ENCODE results near the gene LKAAEAR1.
"Not testable (repeated sequence)": the region's sequence is repeated elsewhere in the genome, so short reads cannot be mapped to it uniquely, and the experiment has no call there.

LKAAEAR1 gene, protein sequence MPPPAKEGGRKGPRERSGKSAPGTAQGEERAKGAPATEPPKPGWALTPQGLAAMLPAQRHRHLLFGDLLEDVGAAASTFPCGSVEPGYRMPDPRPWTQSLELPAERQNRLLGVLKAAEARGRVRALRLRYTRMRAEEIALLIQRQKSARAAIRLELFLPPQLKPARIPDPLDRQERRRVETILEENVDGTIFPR

DNA sequence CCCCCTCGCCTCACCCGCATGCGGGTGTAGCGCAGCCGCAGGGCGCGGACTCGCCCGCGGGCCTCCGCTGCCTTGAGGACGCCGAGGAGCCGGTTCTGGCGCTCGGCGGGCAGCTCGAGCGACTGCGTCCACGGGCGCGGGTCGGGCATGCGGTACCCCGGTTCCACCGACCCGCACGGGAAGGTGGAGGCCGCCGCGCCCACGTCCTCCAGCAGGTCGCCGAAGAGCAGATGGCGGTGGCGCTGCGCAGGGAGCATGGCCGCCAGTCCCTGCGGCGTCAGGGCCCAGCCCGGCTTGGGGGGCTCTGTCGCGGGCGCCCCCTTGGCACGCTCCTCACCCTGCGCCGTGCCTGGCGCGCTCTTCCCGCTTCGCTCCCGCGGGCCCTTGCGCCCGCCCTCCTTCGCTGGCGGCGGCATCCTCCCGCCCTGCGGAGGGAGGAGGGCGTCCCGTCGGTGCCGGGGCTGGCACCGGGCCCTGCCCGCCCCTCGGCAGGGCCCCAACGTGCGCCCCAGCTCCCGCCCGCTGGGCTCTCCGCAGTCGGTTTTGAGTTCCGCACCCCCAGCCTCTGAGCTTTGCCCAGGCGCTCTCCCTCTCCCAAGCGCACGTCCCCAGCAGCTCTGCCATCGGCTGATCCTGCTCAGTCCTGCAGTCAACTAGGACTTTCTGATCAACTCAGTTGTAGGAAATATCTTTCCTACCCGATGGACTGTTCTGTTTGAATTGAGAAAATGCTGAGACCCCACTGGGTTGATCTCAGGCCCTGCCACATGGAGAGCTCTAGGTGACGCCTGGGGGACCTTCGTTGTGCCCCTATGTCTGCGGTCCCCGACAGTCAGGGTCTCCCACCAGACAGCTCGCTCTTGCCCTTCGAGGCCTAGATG, at the start of gene LKAAEAR1:
TSS of gene LKAAEAR1 (minus strand) at position 595 of the 881 bp plus-strand sequence. CDS start at position 416, 179 bp downstream.
- no peak for DNase-seq (ENCODE audit: low read depth in 3 of 3)

DNA sequence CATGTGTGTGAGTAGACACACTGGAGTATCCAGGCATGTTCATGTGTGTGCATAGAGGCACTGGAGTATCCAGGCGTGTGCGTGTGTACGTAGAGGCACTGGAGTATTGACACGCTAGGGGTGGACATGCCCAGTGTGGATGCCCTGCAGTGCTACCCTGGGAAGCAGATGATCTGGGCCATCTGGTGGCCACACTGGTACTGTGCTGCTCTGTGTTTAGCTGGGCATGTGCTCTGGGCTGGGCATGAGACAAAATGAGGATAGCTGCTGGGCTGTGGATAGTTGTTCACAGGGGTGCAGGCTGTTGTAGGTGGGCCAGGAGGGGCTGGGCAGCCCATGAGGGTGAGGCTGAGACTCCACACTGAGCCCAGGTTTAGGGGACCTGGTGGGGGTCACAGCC, 47.2 kb upstream of the LKAAEAR1 start:
- no peak for DNase-seq (ENCODE audit: low read depth in 3 of 3)

DNA sequence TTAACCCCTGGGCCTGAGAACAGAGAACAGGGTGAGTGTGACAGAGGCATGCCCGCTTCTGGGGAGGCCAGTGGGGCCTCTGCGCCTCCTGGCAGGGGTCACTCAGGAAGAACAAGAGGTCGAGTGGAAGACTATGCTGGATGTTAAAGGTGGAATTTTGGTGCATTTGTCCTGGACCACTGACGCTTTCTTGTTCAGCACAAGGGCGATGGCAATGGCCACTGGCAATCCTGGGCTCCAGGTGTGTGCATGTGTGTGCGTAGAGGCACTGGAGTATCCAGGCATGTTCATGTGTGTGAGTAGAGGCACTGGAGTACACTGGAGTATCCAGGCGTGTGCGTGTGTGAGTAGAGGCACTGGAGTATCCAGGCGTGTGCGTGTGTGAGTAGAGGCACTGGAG, 46.7 kb upstream of the LKAAEAR1 start:
- no peak for DNase-seq (ENCODE audit: low read depth in 3 of 3)

GRCh38 chr20:64130271-64130670, 46.1 kb upstream of the LKAAEAR1 start:
- DNase-seq (ENCODE audit: low read depth in 3 of 3), result no peak

DNA sequence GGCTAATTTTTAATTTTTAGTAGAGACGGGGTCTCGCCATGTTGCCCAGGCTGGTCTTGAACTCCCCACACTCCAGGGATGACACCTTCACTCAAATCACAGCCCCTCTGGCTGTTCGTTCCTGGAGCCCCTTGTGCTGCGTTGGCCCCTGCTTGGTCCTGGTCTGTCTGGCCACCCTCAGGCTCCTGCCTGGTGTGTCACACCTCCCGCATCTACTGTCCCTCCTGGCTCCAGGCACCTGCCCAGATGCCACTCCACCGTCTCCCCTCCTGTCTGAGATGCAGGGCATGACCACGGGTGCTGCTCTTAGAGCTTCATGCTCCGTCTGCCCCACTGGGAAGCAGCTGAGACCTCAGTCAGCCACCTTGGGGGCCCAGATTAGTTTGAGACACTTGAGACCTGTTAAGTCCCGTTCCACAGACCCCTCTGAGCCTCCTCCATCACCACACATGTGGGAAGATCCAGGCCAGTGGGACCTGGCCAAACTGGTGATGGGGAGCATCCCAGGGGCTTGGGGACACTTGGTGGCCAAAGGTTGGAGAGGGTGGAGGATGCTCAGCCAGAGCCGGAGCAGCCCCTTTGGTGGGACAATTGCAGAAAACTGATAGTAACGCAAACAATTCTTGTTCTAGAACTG, 45.1 kb upstream of the LKAAEAR1 start:
- DNase-seq (ENCODE audit: low read depth in 3 of 3), result no peak

GRCh38 chr20:64123517-64123916, 39.3 kb upstream of the LKAAEAR1 start:
- not testable (repeated sequence) for DNase-seq (ENCODE audit: low read depth in 3 of 3)

DNA sequence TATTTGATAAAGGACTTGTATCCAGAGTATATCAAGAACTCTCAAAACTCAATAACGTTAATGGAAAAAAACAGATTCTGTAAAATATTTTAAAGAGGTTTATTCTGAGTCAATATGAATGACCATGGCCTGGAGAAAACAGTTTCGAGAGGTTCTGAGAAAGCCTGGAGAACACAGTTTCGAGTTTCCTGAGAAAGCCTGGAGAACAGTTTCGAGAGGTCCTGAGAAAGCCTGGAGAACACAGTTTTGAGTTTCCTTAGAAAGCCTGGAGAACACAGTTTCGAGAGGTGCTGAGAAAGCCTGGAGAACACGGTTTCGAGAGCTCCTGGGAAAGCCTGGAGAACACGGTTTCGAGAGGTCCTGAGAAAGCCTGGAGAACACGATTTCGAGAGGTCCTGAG, 38.7 kb upstream of the LKAAEAR1 start:
- DNase-seq (ENCODE audit: low read depth in 3 of 3), result not testable (repeated sequence)

DNA sequence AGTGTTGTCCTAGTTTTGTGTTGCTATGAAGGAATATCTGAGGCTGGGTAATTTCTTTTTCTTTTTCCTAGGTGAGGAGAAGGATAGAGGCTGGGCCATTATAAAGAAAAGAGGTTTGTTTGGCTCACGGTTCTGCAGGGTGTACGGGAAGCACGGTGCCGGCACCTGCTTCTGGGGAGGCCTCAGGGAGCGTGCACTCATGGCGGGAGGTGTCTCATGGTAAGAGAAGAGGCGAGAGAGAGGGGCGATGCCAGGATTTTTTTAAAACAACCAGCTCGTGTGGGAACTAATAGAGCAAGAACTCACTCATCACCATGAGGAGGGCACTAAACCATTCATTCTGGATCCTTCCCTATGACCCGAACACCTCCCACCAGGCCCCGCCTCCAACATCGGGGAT, 37.4 kb upstream of the LKAAEAR1 start:
- no peak for DNase-seq (ENCODE audit: low read depth in 3 of 3)

DNA sequence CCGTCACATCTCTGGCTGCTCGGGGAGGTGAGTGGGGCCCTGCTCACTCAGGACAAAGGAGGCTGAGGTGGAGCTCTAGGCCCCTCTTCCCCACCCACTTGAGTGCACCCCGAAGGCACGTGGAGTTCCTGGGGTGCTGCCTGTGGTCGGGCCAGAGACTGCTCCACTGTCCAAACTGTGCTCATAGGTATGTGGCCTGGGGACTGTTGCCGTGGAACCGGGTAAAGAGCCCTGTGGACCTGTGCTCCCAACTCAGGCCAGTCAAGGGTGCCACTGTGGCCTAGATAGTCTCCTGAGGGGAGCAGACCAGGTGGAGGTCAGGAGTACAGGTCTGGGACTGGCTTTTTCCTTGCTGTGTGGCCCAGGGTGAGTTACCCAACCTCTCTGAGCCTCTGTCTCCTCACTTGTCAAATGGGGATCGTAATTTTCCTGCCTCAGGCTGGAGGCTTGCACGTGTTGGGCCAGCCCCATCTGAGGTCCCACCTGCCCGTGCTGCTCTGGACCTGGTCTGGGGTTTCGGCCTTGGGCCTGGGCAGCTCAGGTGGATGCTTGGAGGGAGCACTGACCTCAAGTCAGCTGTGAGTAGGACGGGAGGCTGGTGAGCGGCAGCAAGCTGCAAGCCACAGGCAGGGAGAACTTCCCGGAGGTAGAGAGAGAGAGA, 35.6 kb upstream of the LKAAEAR1 start:
- DNase-seq (ENCODE audit: low read depth in 3 of 3), result no peak

DNA sequence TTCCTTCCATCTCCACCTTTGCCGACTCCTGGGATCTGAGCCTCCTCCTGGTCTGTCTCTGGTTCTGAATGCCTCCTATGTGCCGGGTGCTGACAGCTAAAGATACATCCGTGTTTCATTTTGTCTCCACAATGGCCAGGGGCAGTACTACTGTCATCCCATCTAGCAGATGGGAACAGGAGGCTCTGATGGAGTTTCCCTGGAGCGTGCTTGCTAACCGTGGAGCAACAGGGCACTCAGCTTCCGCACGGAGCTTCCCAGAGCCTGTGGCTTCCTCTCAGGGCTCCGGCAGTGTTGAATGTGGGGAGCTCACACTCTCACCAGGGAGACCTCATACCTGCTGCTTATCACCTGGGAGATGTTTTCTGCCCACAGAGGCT, 35.1 kb upstream of the LKAAEAR1 start:
- DNase-seq (ENCODE audit: low read depth in 3 of 3), result no peak

DNA sequence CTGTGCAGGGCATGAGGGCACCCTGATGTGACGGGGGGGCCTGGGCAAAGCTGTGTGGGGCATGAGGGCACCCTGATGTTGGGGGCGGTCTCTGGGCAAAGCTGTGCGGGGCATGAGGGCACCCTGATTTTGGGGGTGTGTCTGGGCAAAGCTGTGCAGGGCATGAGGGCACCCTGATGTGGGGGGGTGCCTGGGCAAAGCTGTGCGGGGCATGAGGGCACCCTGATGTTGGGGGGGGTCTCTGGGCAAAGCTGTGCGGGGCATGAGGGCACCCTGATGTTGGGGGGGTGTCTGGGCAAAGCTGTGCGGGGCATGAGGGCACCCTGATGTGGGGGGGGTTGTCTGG, 33.2 kb upstream of the LKAAEAR1 start:
- DNase-seq (ENCODE audit: low read depth in 3 of 3), result not testable (repeated sequence)

GRCh38 chr20:64116541-64117431, 32.6 kb upstream of the LKAAEAR1 start:
- DNase-seq (ENCODE audit: low read depth in 3 of 3), result no peak

DNA sequence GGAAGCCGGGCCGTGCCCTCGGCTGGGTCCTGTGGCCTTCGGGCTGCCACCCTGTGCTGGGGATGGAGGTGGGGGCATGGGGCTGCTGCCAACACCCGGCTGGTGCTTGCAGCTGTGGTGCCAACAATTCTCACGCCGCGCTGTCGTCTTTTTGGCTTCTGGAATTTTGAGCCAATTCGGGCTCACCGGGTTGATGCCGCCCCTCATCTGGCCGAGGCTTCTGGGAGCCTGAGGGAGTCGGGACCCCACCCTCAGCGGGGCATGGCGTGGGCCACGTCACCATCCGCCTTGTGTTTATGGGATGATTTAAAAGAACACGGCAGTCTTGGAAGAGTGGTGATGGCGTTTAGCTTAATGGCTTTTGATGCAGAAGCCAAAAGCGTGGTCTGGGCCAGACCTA, 31.8 kb upstream of the LKAAEAR1 start:
- DNase-seq (ENCODE audit: low read depth in 3 of 3), result no peak

- no peak for DNase-seq (ENCODE audit: low read depth in 3 of 3)
Observed at GRCh38 chr20:64115171-64115911, 31.1 kb upstream of the LKAAEAR1 start.

GRCh38 chr20:64114356-64114971, 30.3 kb upstream of the LKAAEAR1 start:
- no peak for DNase-seq (ENCODE audit: low read depth in 3 of 3)

- no peak for DNase-seq (ENCODE audit: low read depth in 3 of 3)
Observed at GRCh38 chr20:64113796-64114355, 29.7 kb upstream of the LKAAEAR1 start.

GRCh38 chr20:64113444-64113775, 29.2 kb upstream of the LKAAEAR1 start:
- DNase-seq (ENCODE audit: low read depth in 3 of 3), result no peak

GRCh38 chr20:64112691-64113443, 28.7 kb upstream of the LKAAEAR1 start:
- DNase-seq (ENCODE audit: low read depth in 3 of 3), result no peak

Data from stimulated activated CD4-positive, alpha-beta T cell treated with anti-CD3 and anti-CD28 coated beads, TNF-alpha, amount 100 ng/mL, for 24 hours (primary cell).